Uterus (tissue), 2 donors: Measurements from ENCODE around the gene PCDHB8.
"Not testable (repeated sequence)": the region's sequence is repeated elsewhere in the genome, so short reads cannot be mapped to it uniquely, and the experiment has no call there.

Experiments used
- POLR2A ChIP-seq, 2 donors: fragments of 450-650 bp; IDR thresholded peaks; one replicate each; pipeline ENCODE4 v1.6.1; 2016; ENCODE audit warnings: antibody characterized with exemption in 2 of 2, mild to moderate bottlenecking in 1 of 2, moderate library complexity in 1 of 2
- TF ChIP-seq, protein P1 (sequence below), 4 experiments: fragments of 200-600 bp in 2 of 4; fragments of 450-650 bp in 2 of 4; sonication (generic) in 2 of 4; IDR thresholded peaks; one replicate each; pipeline ENCODE4 v1.5.1; 2016 to 2019; ENCODE audit warnings: antibody characterized with exemption in 4 of 4, mild to moderate bottlenecking in 2 of 4, moderate library complexity in 1 of 4

DNA sequence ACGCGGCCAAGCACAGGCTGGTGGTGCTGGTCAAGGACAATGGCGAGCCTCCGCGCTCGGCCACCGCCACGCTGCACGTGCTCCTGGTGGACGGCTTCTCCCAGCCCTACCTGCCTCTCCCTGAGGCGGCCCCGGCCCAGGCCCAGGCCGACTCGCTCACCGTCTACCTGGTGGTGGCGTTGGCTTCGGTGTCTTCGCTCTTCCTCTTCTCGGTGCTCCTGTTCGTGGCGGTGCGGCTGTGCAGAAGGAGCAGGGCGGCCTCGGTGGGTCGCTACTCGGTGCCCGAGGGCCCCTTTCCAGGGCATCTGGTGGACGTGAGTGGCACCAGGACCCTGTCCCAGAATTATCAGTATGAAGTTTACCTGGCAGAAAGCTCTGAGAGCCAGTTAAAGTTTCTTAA, 19.7 kb upstream of the PCDHB8 start:
- TF ChIP-seq, protein P1, sequence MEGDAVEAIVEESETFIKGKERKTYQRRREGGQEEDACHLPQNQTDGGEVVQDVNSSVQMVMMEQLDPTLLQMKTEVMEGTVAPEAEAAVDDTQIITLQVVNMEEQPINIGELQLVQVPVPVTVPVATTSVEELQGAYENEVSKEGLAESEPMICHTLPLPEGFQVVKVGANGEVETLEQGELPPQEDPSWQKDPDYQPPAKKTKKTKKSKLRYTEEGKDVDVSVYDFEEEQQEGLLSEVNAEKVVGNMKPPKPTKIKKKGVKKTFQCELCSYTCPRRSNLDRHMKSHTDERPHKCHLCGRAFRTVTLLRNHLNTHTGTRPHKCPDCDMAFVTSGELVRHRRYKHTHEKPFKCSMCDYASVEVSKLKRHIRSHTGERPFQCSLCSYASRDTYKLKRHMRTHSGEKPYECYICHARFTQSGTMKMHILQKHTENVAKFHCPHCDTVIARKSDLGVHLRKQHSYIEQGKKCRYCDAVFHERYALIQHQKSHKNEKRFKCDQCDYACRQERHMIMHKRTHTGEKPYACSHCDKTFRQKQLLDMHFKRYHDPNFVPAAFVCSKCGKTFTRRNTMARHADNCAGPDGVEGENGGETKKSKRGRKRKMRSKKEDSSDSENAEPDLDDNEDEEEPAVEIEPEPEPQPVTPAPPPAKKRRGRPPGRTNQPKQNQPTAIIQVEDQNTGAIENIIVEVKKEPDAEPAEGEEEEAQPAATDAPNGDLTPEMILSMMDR (IDR thresholded peaks at IDR 0.05) = not testable (repeated sequence)
- TF ChIP-seq POLR2A (IDR thresholded peaks at IDR 0.05) = not testable (repeated sequence)
